Right ventricle myocardium inferior (tissue), 1 donor: ENCODE results near the gene FAM177A1. TPM values are rescaled to one million over a fixed set of nuclear protein-coding genes. Genes with fewer than 3 reads are reported as not detected.

ENCODE experiments used
- ATAC-seq: fragments of 200-7000 bp; cut with Tn5 transposase; one replicate; pipeline ENCODE4 v1.9.1; 2020; ENCODE audit warnings: mild to moderate bottlenecking, moderate library complexity
- DNase-seq: peaks from one replicate; pipeline ENCODE4 v3.0.0; 2021; ENCODE audit errors: missing footprints
- intact Hi-C: fragments of 100-400 bp; cut with DNase I; formaldehyde crosslinking; loops from one replicate; pipeline ENCODE4 v1.11.0; 2022
- total RNA-seq: library from RNA; stranded (reverse); fragmentation: NEBNext Ultra II Directional; extraction: Animal tissue kit (Norgen Biotek cat#: 25700); gene quantifications from one replicate; pipeline ENCODE4 v1.2.1, GENCODE V29; 2021
- donor health status: DM: no; HTN: yes; CAD: no; lungs with severe emphysema.

Gene FAM177A1
- total RNA-seq, 1 donor from 2014 or later: 66.5 TPM

GRCh38 chr14:35117112-35117511 is 71.0 kb downstream of the FAM177A1 start:
- ATAC-seq (no peak), DNase-seq (no peak)
- intact Hi-C loops: no loop called here

DNA sequence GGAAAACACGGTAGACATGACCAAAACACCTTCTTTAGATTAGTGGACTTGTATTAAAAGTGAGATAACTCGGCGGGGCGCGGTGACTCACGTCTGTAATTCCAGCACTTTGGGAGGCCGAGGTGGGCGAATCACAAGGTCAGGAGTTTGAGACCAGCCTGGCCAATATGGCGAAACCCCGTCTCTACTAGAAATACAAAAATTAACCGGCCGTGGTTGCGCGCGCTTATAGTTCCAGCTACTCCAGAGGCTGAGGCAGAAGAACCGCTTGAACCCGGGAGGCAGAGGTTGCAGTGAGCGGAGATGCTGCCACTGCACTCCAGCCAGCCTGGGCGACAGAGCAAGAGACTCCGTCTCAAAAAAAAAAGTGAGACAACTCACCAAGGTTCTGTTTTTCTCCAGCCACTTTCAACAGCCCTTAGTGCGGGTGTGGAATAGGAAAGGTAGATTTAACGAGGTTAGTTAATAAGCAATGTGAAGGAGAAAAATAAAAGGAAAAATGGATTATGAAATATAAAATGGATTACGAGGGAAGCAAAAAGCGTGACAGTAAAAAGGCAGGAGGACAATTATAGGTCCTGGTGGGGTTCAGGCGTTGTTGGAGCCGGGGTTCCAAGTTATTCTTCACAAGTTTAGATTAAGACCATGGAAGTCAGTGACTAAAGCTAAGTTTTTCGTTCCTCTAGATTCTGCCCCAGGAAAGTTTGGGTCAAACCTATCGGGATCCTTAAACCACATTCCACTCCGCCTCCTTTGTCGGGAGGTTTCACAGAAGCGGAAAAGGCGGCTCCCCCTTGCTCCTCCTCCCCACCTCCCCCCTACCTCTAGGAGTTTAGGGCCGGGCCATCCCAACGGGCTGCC is 75.2 kb downstream of the FAM177A1 start:
- intact Hi-C loops: loop anchor here (2.0 to 10.0 kb wide), 5 partner anchors 74 to 704 kb away; partner anchors contain the start of genes BAZ1A, BRMS1L, FAM177A1 and NFKBIA
- no peak for ATAC-seq

DNA sequence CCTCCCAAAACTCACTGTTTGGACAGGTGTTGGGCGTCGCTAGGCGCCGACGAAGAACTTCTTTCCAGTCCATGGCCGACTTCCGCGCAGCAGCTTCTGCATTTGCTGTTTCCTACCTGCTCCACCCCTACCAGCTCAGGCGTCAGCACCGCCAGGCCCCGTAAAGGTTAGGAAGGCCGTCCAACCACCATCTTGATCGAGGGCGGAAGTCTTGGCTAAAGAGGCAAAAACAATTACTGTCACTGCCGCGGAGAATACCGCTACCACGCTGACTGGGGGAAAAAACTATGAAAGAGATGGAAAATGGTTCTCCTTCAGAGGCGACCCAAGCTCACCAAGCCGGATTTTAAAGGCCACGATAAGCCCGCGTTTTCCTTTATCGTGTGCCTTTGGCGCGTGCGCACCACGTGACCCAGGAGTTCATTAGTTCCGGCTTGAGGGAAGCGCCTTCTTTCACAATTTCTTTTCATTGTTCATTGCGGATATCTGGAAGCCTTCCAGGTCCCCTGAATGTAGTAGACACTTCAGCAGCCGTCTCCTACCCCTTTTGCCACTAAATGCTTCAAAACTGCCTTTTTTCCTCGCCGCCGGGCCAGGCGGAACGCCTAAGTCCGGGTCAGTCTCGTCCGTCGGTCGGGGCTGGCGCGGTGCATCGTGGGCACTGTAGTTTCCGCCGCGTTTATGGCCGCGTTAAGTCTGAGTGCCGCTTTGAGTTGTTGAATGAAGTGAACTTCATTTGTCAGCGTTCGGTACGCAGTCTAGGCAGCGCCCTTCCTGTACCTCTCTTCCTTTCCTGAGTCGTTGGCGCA is 76.0 kb downstream of the FAM177A1 start, which contains the start of the genes PPP2R3C and PRORP:
Gene PPP2R3C, minus strand, starts transcription at position 104 of the 809 bp plus-strand sequence. Its CDS starts 31 bp downstream, at position 73.
Gene PRORP, plus strand, starts transcription at position 666 of the 809 bp plus-strand sequence. CDS start 694 bp downstream, outside the sequence.
- DNase-seq (peak; percentile 96), ATAC-seq (peak; percentile 97)
- intact Hi-C loops: loop anchor here (2.0 to 10.0 kb wide), 5 partner anchors 75 to 703 kb away; partner anchors contain the start of genes BAZ1A, BRMS1L, FAM177A1 and NFKBIA

More for the DNA sequence above, 75.2 kb downstream of the FAM177A1 start:
- DNase-seq: no peak

GRCh38 chr14:35122696-35123387 is 76.8 kb downstream of the FAM177A1 start:
- intact Hi-C loops: loop anchor here (5.0 to 10.0 kb wide), 4 partner anchors 169 to 702 kb away; partner anchors contain the start of genes BAZ1A, BRMS1L, NFKBIA and PSMA6
- no peak for DNase-seq
- peak; percentile 30 for ATAC-seq

GRCh38 chr14:35123388-35123703 is 77.3 kb downstream of the FAM177A1 start:
- no peak for DNase-seq
- intact Hi-C loops: loop anchor here (5.0 to 10.0 kb wide), 4 partner anchors 169 to 701 kb away; partner anchors contain the start of genes BAZ1A, BRMS1L, NFKBIA and PSMA6
- no peak for ATAC-seq

GRCh38 chr14:35124127-35124526 is 78.1 kb downstream of the FAM177A1 start:
- ATAC-seq: no peak
- DNase-seq: no peak
- intact Hi-C loops: loop anchor here (5.0 to 10.0 kb wide), 4 partner anchors 168 to 701 kb away; partner anchors contain the start of genes BAZ1A, BRMS1L, NFKBIA and PSMA6

Other genes starting within 250 kb of the FAM177A1 start
- 5.6 TPM for gene BAZ1A, start 170.9 kb upstream of the FAM177A1 start, total RNA-seq
- gene SRP54, start 63.3 kb upstream of the FAM177A1 start, total RNA-seq: 29.6 TPM
- gene PPP2R3C, start 75.7 kb downstream of the FAM177A1 start, total RNA-seq: 26.8 TPM
- 22.0 TPM for gene PRORP, start 76.3 kb downstream of the FAM177A1 start, total RNA-seq
- 195 TPM for gene PSMA6, start 246.1 kb downstream of the FAM177A1 start, total RNA-seq